GM23248 (cell line): ENCODE measurements around the gene ADH4. TPM values are rescaled to one million over a fixed set of nuclear protein-coding genes. Genes with fewer than 3 reads are reported as not detected.

Source experiments
- DNase-seq: peaks from one replicate; pipeline ENCODE4 v3.0.0-alpha.2; 2015
- H2AFZ ChIP-seq: fragments of 200-600 bp; sonication (generic); 2 replicates; pipeline ENCODE4 v1.6.1; 2016; ENCODE audit warnings: antibody characterized with exemption
- H3F3A ChIP-seq: fragments of 200-600 bp; sonication (generic); 2 replicates; pipeline ENCODE4 v1.6.1; 2016; ENCODE audit warnings: mild to moderate bottlenecking, antibody characterized with exemption, mixed run types; ENCODE audit not compliant: insufficient read depth
- H3K27ac ChIP-seq: fragments of 200-600 bp; sonication (generic); 2 replicates; pipeline ENCODE4 v1.5.1; 2016; ENCODE audit warnings: mild to moderate bottlenecking
- H3K27me3 ChIP-seq: fragments of 200-600 bp; sonication (generic); replicated peaks from 2 replicates; pipeline ENCODE4 v1.6.1; 2016; ENCODE audit warnings: mild to moderate bottlenecking; ENCODE audit not compliant: insufficient read depth
- H3K36me3 ChIP-seq: fragments of 200-600 bp; sonication (generic); 2 replicates; pipeline ENCODE4 v1.6.1; 2016; ENCODE audit warnings: low read depth, mild to moderate bottlenecking
- H3K4me1 ChIP-seq: fragments of 200-600 bp; sonication (generic); 2 replicates; pipeline ENCODE4 v1.6.1; 2016; ENCODE audit warnings: mild to moderate bottlenecking; ENCODE audit not compliant: insufficient read depth
- H3K4me2 ChIP-seq: fragments of 200-600 bp; sonication (generic); one replicate; pipeline ENCODE4 v1.6.1; 2016; ENCODE audit warnings: mild to moderate bottlenecking; ENCODE audit not compliant: unreplicated experiment
- H3K4me3 ChIP-seq: fragments of 200-600 bp; sonication (generic); 2 replicates; pipeline ENCODE4 v1.5.1; 2016; ENCODE audit warnings: mild to moderate bottlenecking
- H3K79me2 ChIP-seq: fragments of 200-600 bp; sonication (generic); 2 replicates; pipeline ENCODE4 v1.6.1; 2016; ENCODE audit warnings: mild to moderate bottlenecking; ENCODE audit not compliant: insufficient read depth
- H3K9ac ChIP-seq: fragments of 200-600 bp; sonication (generic); 2 replicates; pipeline ENCODE4 v1.6.1; 2016; ENCODE audit warnings: mild to moderate bottlenecking
- H3K9me2 ChIP-seq: fragments of 200-600 bp; sonication (generic); 2 replicates; pipeline ENCODE4 v1.6.1; 2016; ENCODE audit warnings: mixed run types, mild to moderate bottlenecking, moderate library complexity; ENCODE audit not compliant: insufficient read depth
- H3K9me3 ChIP-seq: fragments of 200-600 bp; sonication (generic); one replicate; pipeline ENCODE4 v1.6.1; 2017; ENCODE audit warnings: low read depth
- H4K20me1 ChIP-seq: fragments of 200-600 bp; sonication (generic); 2 replicates; pipeline ENCODE4 v1.6.0; 2016; ENCODE audit not compliant: insufficient read depth
- EZH2 ChIP-seq: fragments of 200-600 bp; sonication (generic); IDR thresholded peaks from 2 replicates; pipeline ENCODE4 v1.6.1; 2018; ENCODE audit warnings: antibody characterized with exemption, mild to moderate bottlenecking; ENCODE audit not compliant: insufficient read depth, poor library complexity, severe bottlenecking
- EZH2phosphoT487 ChIP-seq: fragments of 200-600 bp; sonication (generic); IDR thresholded peaks from 2 replicates; pipeline ENCODE4 v1.6.1; 2018; ENCODE audit warnings: antibody characterized with exemption, moderate library complexity, mild to moderate bottlenecking, low read depth; ENCODE audit not compliant: insufficient read depth
- WGBS, 2 experiments: methylation state at CpG; one replicate each; pipeline ENCODE4 v1.1.6; 2015 to 2017; ENCODE audit warnings: low lambda C conversion rate in 2 of 2, low coverage in 1 of 2; ENCODE audit errors: missing lambda C conversion rate in 2 of 2; 5-methylcytosine and 5-hydroxymethylcytosine counted together
- in situ Hi-C: fragments of 300-500 bp; cut with MboI; formaldehyde crosslinking; loops from 2 replicates; pipeline ENCODE4 v1.15.0; 2020
- polyA plus RNA-seq: library from polyadenylated mRNA; unstranded; fragments of >200 nt; fragmentation: Nextera tagmentation; extraction: Ambion mirVana; gene quantifications from 2 replicates; pipeline ENCODE4 v1.2.1, GENCODE V29; 2016
- total RNA-seq: library from RNA; depleted of rRNA; stranded (reverse); fragments of >200 nt; shearing (Covaris generic); gene quantifications from 2 replicates; pipeline ENCODE4 v1.2.3, GENCODE V29; 2014

The ADH4 gene
- total and polyA plus RNA-seq, 2 experiments from 2014 or later: not detected

DNA sequence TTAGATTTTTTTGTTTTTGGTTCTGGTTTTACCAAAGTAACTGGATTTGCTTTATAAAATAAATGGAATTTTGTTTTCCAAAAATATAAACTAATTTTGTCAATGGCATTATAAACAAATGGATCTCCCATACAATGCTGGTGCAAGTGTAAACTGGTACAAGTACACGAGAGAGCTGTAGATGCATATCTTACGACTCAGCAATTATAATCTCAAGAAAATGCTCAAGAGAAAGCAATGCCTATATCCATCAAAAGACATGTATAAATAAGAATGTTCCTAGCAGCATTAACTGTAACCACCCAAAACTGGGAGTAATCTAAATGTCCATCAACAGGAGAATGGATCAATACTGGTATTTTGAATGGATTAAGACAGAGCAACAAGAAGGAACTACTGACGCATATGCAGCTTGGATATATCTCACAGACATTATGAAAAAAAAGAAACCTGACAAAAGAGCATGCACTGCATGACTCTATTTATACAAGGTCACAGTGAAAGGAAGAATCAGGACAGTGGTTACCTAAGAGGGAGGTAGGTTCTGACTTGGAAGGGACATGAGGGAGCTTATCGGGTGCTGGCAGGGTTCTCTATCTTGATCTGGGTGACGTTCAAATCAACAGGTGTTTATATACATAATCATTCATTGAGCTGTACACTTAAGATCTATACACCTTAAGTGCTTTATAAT is 65.0 kb downstream of the ADH4 start:
- H3K4me1 ChIP-seq: no peaks in the 10 kb centered on the region
- no peak overlapping the region for H3K4me3 ChIP-seq
- WGBS, 2 experiments: 94 to 96% methylated on average over 5 of the region's 5 CpGs
- no peak overlapping the region for H3K4me2 ChIP-seq
- DNase-seq: no peak
- H3K79me2 ChIP-seq: peaks cover 86% of the 10 kb centered on the region
- no peaks in the 10 kb centered on the region for H4K20me1 ChIP-seq
- no peak overlapping the region for H3K27ac ChIP-seq
- H3F3A ChIP-seq: peaks cover 15% of the 10 kb centered on the region; the same call in 1 of the 2 replicates
- no peaks in the 10 kb centered on the region for H3K9me3 ChIP-seq
- TF ChIP-seq EZH2 (no peak), EZH2phosphoT487 (no peak)
- in situ Hi-C loops: no loop called here
- H3K9ac ChIP-seq: no peak overlapping the region
- peaks cover 88% of the 10 kb centered on the region for H3K36me3 ChIP-seq
- no peak overlapping the region for H2AFZ ChIP-seq
- H3K9me2 ChIP-seq: no peaks in the 10 kb centered on the region
- no peaks in the 10 kb centered on the region for H3K27me3 ChIP-seq

DNA sequence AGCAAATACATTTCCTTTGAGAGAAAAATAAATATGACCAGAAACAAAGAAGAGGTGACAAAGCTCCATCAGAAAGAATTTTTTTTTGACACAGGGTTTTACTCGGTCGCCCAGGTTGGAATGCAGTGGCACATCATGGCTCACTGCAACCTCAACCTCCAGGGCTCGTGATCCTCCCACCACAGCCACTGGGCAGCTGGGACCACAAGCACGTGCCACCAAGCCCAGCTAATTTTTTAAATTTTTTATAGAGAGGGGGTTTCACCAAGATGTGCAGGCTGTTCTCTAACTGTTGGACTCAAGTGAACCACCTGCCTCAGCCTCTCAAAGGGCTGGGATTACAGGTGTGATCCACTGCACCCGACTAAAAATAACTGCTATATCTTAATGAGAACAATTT is 65.8 kb downstream of the ADH4 start:
- in situ Hi-C loops: no loop called here
- Histone ChIP-seq H3K36me3 (peaks cover 88% of the 10 kb centered on the region), H3K9me2 (no peaks in the 10 kb centered on the region), H3K9me3 (no peaks in the 10 kb centered on the region), H3K79me2 (peaks cover 78% of the 10 kb centered on the region), H3F3A (peaks cover 15% of the 10 kb centered on the region; the same call in 1 of the 2 replicates), H3K4me3 (no peak overlapping the region), H3K4me1 (no peaks in the 10 kb centered on the region), H2AFZ (no peak overlapping the region), H4K20me1 (no peaks in the 10 kb centered on the region), H3K4me2 (no peak overlapping the region), H3K27me3 (no peaks in the 10 kb centered on the region), H3K27ac (no peak overlapping the region), H3K9ac (no peak overlapping the region)
- TF ChIP-seq EZH2phosphoT487 (no peak), EZH2 (no peak)
- DNase-seq: no peak
- WGBS, 2 experiments: 90 to 95% methylated on average over 5 of the region's 5 CpGs

DNA sequence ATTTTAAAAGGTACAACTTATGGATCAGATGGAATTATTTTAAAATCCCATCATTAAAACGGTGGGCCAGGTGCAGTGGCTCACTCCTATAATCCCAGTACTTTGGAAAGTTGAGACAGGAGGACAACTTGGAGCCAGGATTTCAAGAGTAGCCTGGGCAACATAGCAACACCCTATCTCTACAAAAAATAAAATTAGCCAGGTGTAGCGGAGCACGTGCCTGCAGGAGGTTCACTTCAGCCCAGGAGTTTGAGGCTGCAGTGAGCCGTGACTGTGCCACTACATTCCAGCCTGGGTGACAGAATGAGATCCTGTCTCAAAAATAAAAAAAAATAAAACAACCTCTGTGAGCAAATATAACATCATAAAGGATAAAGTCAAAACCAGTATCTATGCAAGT is 66.9 kb downstream of the ADH4 start:
- no peak overlapping the region for H3K4me3 ChIP-seq
- TF ChIP-seq EZH2 (no peak), EZH2phosphoT487 (no peak)
- H2AFZ ChIP-seq: no peak overlapping the region
- peaks cover 88% of the 10 kb centered on the region for H3K36me3 ChIP-seq
- WGBS, 2 experiments: 92 to 99% methylated on average over 4 of the region's 4 CpGs
- H3K9me3 ChIP-seq: no peaks in the 10 kb centered on the region
- no peak overlapping the region for H3K9ac ChIP-seq
- no peak overlapping the region for H3K27ac ChIP-seq
- H3K4me2 ChIP-seq: no peak overlapping the region
- in situ Hi-C loops: no loop called here
- no peaks in the 10 kb centered on the region for H3K4me1 ChIP-seq
- no peaks in the 10 kb centered on the region for H3K27me3 ChIP-seq
- no peak for DNase-seq
- peaks cover 67% of the 10 kb centered on the region for H3K79me2 ChIP-seq
- H3K9me2 ChIP-seq: no peaks in the 10 kb centered on the region
- H3F3A ChIP-seq: peaks cover 19% of the 10 kb centered on the region
- H4K20me1 ChIP-seq: no peaks in the 10 kb centered on the region

DNA sequence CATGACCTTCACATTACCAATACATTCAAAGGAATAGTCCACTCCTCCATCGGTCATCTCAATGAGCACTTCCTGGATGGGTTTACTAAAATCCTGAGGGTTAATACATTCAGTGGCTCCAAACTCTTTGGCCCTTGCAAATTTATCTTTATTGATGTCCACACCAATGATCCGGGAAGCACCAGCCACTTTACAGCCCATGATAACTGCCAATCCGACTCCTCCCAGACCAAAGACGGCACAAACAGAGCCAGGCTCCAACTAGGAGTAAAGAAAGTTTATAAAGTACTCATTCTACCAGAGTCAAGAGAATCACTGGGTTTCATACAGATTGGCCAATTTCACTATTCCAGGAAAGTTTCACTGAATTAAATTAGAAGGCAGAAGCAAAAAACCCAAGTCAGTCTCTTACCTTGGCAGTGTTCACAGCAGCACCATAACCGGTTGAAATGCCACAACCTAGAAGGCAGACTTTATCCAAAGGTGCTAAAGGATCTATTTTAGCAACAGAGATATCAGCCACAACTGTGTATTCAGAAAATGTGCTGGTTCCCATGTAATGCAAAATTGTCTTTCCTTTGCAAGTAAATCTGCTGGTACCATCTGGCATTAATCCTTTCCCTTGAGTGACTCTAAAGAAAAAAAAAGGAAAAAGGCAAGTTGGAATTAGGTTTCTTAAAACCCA is 67.7 kb downstream of the ADH4 start:
- H3K9ac ChIP-seq: no peak overlapping the region
- H3K79me2 ChIP-seq: peaks cover 59% of the 10 kb centered on the region
- peaks cover 25% of the 10 kb centered on the region for H3F3A ChIP-seq
- H3K9me2 ChIP-seq: no peaks in the 10 kb centered on the region
- peaks cover 88% of the 10 kb centered on the region for H3K36me3 ChIP-seq
- 75% methylated on average over 5 of the region's 5 CpGs for WGBS, 2 experiments
- in situ Hi-C loops: no loop called here
- H3K4me3 ChIP-seq: no peak overlapping the region
- H3K27me3 ChIP-seq: no peaks in the 10 kb centered on the region
- no peaks in the 10 kb centered on the region for H4K20me1 ChIP-seq
- no peak for TF ChIP-seq EZH2phosphoT487
- no peak for TF ChIP-seq EZH2
- H3K27ac ChIP-seq: no peak overlapping the region
- H3K4me2 ChIP-seq: no peak overlapping the region
- DNase-seq: no peak
- H2AFZ ChIP-seq: no peak overlapping the region
- no peaks in the 10 kb centered on the region for H3K4me1 ChIP-seq
- H3K9me3 ChIP-seq: no peaks in the 10 kb centered on the region
